IPS-20b (cell line): Measurements from ENCODE around the gene NAPEPLD.
"Not testable (repeated sequence)": the region's sequence is repeated elsewhere in the genome, so short reads cannot be mapped to it uniquely, and the experiment has no call there.

Experiments
- H3K27ac ChIP-seq: one replicate; pipeline ENCODE4 v1.5.1; 2013; ENCODE audit warnings: low read length
- H3K27me3 ChIP-seq: 2 replicates; pipeline ENCODE4 v1.6.1; 2013; ENCODE audit warnings: mild to moderate bottlenecking, low read length, inconsistent platforms; ENCODE audit not compliant: insufficient read depth
- H3K36me3 ChIP-seq: 2 replicates; pipeline ENCODE4 v1.6.1; 2013; ENCODE audit warnings: low read depth, mild to moderate bottlenecking, inconsistent platforms, low read length, moderate library complexity; ENCODE audit not compliant: insufficient read depth
- H3K4me1 ChIP-seq: 2 replicates; pipeline ENCODE4 v1.6.1; 2013; ENCODE audit warnings: mild to moderate bottlenecking, control low read depth, inconsistent platforms, low read length, moderate library complexity; ENCODE audit not compliant: insufficient read depth
- H3K4me3 ChIP-seq: 2 replicates; pipeline ENCODE4 v1.5.1; 2013; ENCODE audit warnings: mild to moderate bottlenecking, low read length, inconsistent platforms
- H3K9ac ChIP-seq: 2 replicates; pipeline ENCODE4 v1.6.1; 2013; ENCODE audit warnings: low read depth, mild to moderate bottlenecking, inconsistent platforms, low read length, moderate library complexity
- H3K9me3 ChIP-seq: 2 replicates; pipeline ENCODE4 v1.6.1; 2013; ENCODE audit warnings: mild to moderate bottlenecking, low read depth, low read length, inconsistent platforms; ENCODE audit not compliant: insufficient read depth

NAPEPLD gene

DNA sequence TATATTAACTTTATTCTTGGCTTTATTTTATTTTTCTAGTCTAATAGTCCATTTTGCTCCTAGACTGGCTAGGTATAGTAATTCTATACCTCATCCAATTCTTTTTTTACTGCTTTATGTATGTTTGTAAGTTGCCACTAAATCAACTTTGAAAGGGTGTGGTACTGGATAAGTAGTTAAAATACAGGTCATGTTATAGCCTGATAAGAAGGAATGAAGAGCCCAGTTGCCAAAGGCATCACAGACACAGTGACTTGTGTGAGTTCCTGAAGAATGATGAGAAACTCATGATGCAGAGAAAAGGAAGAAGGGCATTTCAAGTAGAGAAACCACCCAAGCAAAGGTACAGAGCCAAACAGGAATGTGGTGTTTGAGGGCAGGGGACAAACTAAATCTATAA is 27.3 kb downstream of the NAPEPLD start:
- Histone ChIP-seq H3K27ac (no peak overlapping the region), H3K4me3 (no peak overlapping the region), H3K27me3 (no peaks in the 10 kb centered on the region), H3K4me1 (no peaks in the 10 kb centered on the region), H3K9me3 (no peaks in the 10 kb centered on the region), H3K9ac (no peak overlapping the region), H3K36me3 (peaks cover 46% of the 10 kb centered on the region)

DNA sequence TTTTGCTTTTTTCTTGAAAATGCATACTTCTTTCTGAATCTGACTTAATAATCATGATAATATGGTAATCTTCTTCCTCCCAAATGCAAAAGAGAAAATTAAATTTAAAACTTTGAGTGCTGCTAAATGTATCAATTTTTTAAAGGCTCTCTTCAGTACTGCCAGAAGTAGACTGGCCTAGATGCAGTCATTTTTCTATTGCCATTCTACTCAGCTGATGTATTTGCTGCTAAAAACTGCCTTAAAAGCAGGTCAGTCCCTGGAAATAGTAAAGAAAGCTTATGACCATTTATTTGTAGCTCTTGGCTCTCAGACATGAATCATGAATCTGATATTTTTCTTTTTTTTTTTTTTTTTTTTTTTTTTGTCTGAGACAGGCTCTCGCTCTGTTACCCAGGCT is 28.5 kb downstream of the NAPEPLD start:
- no peaks in the 10 kb centered on the region for H3K9me3 ChIP-seq
- H3K9ac ChIP-seq: no peak overlapping the region
- H3K27ac ChIP-seq: no peak overlapping the region
- no peaks in the 10 kb centered on the region for H3K4me1 ChIP-seq
- peaks cover 39% of the 10 kb centered on the region for H3K36me3 ChIP-seq
- no peaks in the 10 kb centered on the region for H3K27me3 ChIP-seq
- no peak overlapping the region for H3K4me3 ChIP-seq

DNA sequence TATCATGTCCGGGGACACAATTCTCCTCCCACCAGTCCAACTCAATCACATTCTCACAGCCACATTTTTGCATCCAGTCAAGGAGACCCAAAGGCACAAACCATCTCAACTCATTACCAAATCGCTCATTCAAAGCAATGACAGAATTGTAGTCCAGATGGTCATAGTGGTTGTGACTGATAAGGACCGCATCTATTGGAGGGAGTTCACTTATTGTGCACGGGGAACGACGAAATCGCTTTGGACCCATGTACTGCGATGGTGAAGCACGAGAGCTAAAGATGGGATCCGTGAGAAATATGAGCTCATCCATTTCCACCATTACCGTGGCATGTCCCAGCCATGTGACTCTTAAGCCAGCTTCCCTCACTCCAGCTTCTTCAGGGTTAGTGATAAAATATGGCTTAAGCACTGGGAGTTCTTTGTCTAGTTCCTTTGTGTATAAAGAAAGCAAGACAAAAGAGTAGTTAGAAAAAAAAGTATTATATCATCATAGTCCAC is 29.1 kb downstream of the NAPEPLD start:
- Histone ChIP-seq H3K4me1 (no peaks in the 10 kb centered on the region), H3K27me3 (no peaks in the 10 kb centered on the region), H3K27ac (no peak overlapping the region), H3K36me3 (peaks cover 34% of the 10 kb centered on the region), H3K9ac (no peak overlapping the region), H3K4me3 (no peak overlapping the region), H3K9me3 (no peaks in the 10 kb centered on the region)

DNA sequence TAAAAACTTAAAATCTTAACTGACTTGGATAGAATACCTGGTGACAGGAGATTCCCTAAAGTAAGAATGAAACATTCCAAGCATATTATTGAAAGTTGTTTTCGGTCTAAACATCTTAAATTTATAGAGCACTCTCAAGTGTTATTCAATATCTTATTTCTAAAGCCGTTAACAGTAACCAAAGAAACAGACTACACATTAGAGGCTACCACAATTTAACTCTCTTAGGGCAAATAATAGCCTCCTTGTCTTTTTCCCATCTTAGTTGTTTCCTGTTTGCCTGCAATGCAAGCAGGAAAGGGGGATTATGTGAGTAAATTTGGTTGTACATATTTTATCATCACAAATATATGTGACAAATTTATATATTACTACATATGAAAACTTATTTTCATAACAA is 31.4 kb downstream of the NAPEPLD start:
- H3K4me3 ChIP-seq: no peak overlapping the region
- no peak overlapping the region for H3K9ac ChIP-seq
- H3K27ac ChIP-seq: no peak overlapping the region
- H3K36me3 ChIP-seq: peaks cover 37% of the 10 kb centered on the region
- no peaks in the 10 kb centered on the region for H3K9me3 ChIP-seq
- H3K27me3 ChIP-seq: no peaks in the 10 kb centered on the region
- no peaks in the 10 kb centered on the region for H3K4me1 ChIP-seq

DNA sequence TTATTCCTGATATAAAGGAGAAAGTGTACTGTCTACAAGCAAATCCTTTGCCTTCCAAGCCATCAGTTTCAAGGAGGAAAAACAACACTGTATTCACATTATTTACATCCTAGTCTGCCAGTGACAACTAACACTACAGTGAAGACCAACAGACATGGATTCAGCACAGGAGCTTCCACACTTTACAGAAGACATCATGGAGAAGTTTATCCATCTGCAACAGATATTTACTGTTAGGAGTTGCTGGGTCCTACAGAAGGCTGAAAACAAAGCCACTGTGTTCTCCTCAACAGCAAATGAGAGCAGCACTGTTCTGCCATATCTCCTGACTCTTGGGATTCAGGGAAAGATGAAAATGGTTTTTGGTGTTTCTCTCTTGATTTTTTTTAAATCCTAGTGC is 31.9 kb downstream of the NAPEPLD start:
- Histone ChIP-seq H3K4me1 (no peaks in the 10 kb centered on the region), H3K9ac (no peak overlapping the region), H3K4me3 (no peak overlapping the region), H3K27ac (no peak overlapping the region), H3K36me3 (peaks cover 33% of the 10 kb centered on the region), H3K9me3 (no peaks in the 10 kb centered on the region), H3K27me3 (no peaks in the 10 kb centered on the region)

DNA sequence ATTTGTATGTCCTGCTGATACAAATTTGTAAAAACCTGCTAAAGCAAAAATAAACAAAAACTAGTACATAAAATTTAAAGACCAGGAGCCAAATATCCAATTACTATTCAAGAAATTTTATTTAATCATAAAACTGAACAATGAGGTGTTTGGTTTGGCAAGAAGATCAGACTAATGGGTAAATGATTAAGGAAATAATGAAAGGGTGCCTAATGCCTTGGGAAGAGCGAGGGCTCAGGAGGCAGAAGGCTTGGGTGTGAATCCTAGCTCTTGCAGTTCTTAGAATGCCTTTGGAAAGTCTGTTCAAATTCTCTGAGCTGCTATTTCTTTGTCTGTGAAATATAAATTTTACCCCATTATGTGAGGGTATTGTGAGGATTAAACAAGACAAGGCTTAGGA is 32.4 kb downstream of the NAPEPLD start:
- no peaks in the 10 kb centered on the region for H3K9me3 ChIP-seq
- H3K9ac ChIP-seq: no peak overlapping the region
- H3K27me3 ChIP-seq: no peaks in the 10 kb centered on the region
- no peak overlapping the region for H3K27ac ChIP-seq
- no peak overlapping the region for H3K4me3 ChIP-seq
- H3K36me3 ChIP-seq: peaks cover 28% of the 10 kb centered on the region
- no peaks in the 10 kb centered on the region for H3K4me1 ChIP-seq

DNA sequence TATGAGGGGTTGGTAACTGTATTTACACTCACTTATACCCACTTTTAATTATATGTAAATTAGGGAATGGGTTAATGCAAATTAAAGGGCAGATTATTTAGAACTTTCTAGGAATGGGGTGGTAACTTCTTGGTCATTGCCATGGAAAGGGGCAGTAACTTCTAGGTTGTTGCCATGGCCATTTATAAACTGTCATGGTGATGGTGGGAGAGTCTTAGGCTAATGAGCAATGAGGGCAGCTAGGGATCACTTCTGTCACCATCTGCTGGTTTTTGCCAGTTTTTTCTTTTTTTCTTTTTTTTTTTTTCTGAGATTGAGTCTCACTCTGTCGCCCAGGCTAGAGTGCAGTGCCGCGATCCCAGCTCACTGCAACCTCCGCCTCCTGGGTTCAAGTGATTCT is 33.1 kb downstream of the NAPEPLD start:
- peaks cover 21% of the 10 kb centered on the region for H3K36me3 ChIP-seq
- no peaks in the 10 kb centered on the region for H3K4me1 ChIP-seq
- H3K4me3 ChIP-seq: no peak overlapping the region
- H3K27ac ChIP-seq: no peak overlapping the region
- no peak overlapping the region for H3K9ac ChIP-seq
- no peaks in the 10 kb centered on the region for H3K27me3 ChIP-seq
- no peaks in the 10 kb centered on the region for H3K9me3 ChIP-seq

DNA sequence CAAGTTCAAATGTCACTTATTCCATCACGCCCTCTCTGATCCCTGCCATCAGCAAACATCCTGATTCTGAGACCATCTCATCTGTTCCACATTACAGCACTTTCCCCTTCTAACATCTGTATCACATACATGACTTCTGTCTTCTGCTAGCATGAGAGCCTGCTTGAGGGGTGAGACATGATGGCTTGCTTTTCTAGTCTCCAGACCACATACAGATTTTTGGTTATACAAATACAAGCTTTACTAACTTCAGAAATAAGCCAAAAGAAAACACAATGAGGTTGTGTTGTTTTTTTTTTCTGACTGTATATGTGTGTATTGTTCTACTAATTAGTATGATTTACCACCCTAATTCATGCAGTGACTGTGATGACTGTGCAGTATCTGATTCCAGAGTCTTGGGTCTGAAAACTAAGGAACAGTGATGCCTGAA is 34.3 kb downstream of the NAPEPLD start:
- no peaks in the 10 kb centered on the region for H3K4me1 ChIP-seq
- no peak overlapping the region for H3K4me3 ChIP-seq
- no peaks in the 10 kb centered on the region for H3K27me3 ChIP-seq
- H3K36me3 ChIP-seq: peaks cover 11% of the 10 kb centered on the region
- H3K27ac ChIP-seq: no peak overlapping the region
- no peak overlapping the region for H3K9ac ChIP-seq
- H3K9me3 ChIP-seq: no peaks in the 10 kb centered on the region

DNA sequence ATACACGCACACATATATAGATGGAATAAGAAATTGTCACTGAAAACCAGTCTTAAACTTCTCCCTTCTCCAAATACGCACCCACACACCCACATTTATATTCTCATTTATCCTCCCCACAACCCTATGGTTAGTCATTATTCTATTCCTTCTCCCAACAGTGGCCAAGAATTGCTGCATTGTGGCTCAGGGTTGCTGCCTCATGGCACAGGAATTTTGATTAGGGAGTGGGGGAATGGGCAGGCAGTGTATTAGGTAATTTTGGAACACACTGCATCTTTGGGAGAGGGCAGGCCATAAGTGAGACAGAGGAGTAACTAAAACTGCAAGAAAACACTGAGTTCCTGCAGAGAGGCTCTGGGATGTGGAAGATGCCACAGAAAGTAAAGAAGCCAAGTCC is 35.7 kb downstream of the NAPEPLD start:
- Histone ChIP-seq H3K4me3 (no peak overlapping the region), H3K4me1 (no peaks in the 10 kb centered on the region), H3K36me3 (peaks cover 9% of the 10 kb centered on the region; the same call in 1 of the 2 replicates), H3K9me3 (no peaks in the 10 kb centered on the region), H3K27me3 (no peaks in the 10 kb centered on the region), H3K27ac (no peak overlapping the region), H3K9ac (no peak overlapping the region)

DNA sequence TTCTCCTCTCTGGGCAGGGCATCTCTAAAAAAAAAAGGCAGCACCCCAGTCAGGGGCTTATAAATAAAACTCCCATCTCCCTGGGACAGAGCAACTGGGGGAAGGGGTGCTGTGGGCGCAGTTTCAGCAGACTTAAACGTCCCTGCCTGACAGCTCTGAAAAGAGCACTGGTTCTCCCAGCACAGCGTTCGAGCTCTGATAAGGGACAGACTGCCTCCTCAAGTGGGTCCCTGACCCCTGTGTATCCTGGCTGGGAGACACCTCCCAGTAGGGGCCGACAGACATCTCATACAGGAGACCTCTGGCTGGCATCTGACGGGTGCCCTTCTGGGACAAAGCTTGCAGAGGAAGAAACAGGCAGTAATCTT is 42.2 kb downstream of the NAPEPLD start:
- H3K27ac ChIP-seq, H3K4me1 ChIP-seq, H3K9ac ChIP-seq, H3K9me3 ChIP-seq, H3K4me3 ChIP-seq, H3K27me3 ChIP-seq: not testable (repeated sequence)
- peaks cover 20% of the 10 kb centered on the region for H3K36me3 ChIP-seq

DNA sequence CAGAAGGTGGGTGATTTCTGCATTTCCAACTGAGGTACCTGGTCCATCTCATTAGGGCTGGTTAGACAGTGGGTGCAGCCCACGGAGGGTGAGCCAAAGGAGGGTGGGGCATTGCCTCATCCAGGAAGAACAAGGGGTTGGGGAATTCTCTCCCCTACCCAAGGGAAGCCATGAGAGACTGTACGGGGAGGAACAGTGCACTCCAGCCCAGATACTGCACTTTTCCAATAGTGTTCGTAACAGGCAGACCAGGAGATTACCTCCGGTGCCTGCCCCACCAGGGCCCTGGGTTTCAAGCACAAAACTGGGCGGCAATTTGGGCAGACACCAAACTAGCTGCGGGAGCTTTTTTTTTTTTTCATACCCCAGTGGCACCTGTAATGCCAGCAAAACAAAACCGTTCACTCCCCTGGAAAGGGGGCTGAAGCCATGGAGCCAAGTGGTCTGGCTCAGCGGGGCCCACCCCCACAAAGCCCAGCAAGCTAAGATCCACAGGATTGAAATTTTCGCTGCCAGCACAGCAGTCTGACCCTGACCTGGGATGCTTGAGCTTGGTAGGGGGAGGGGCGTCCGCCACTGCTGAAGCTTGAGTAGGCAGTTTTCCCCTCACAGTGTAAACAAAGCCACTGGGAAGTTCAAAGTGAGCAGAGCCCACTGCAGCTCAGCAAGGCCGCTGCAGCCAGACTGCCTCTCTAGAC is 42.7 kb downstream of the NAPEPLD start:
- H3K9ac ChIP-seq: no peak overlapping the region; the same call in 1 of the 2 replicates
- no peak overlapping the region for H3K4me3 ChIP-seq

DNA sequence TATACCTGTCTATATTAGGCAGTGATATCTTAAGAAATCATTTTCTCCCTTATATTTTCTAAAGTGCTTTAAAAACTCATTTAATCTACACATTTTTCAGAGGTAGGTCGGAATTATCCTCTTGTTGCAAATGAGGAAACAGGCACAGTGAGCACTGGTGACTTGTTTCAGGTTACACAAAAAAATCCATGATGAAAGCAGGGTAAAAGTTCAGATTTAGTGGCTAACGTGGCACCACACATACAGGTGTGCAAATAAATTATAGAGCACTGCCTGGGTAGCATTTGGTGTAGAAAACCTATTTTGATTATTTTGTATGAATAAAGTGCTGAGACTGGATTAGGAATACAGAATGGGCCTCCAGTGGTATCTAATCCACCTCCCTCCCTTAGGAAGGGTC is 47.4 kb downstream of the NAPEPLD start:
- Histone ChIP-seq H3K36me3 (peaks cover 41% of the 10 kb centered on the region), H3K27me3 (no peaks in the 10 kb centered on the region), H3K27ac (no peak overlapping the region), H3K4me1 (no peaks in the 10 kb centered on the region), H3K4me3 (no peak overlapping the region), H3K9me3 (no peaks in the 10 kb centered on the region), H3K9ac (no peak overlapping the region)

More for the DNA sequence above, 42.7 kb downstream of the NAPEPLD start:
- Histone ChIP-seq H3K27me3 (no peaks in the 10 kb centered on the region), H3K36me3 (peaks cover 20% of the 10 kb centered on the region), H3K4me1 (no peaks in the 10 kb centered on the region; the same call in 1 of the 2 replicates), H3K9me3 (no peaks in the 10 kb centered on the region), H3K27ac (no peak overlapping the region)
